HEK293 (cell line): ENCODE data around the gene SKIL.
A peak's percentile ranks its signal among the peaks of the same experiment; 100 is the strongest.

ENCODE experiments used
- CTCF ChIA-PET: fragments of 350-600 bp; formaldehyde crosslinking; extraction: SDS; loops from one replicate; lab custom pipeline; 2021; ENCODE audit warnings: antibody characterized with exemption; lab: Yijun Ruan, JAX
- POLR2A ChIA-PET: fragments of 300-600 bp; formaldehyde crosslinking; extraction: SDS; loops from one replicate; lab custom pipeline; 2020; ENCODE audit warnings: antibody characterized with exemption, inconsistent platforms; lab: Yijun Ruan, JAX
- H3K27ac ChIP-seq: fragments of 200-500 bp; sonication (Bioruptor generic); 2 replicates; pipeline ENCODE4 v1.5.1; 2014; ENCODE audit warnings: low read depth, low read length, control low read depth, inconsistent platforms; ENCODE audit errors: extremely low read depth
- H3K36me3 ChIP-seq, 2 experiments: fragments of 200-500 bp in 1 of 2; sonication (Bioruptor generic) in 1 of 2; 1 replicate in 1 of 2; 2 replicates in 1 of 2; pipeline ENCODE4 v1.5.1; 2014 to 2017; ENCODE audit warnings: inconsistent platforms in 2 of 2, low read length in 2 of 2; ENCODE audit not compliant: control insufficient read depth in 2 of 2, insufficient read depth in 1 of 2
- H3K4me1 ChIP-seq: fragments of 200-500 bp; sonication (Bioruptor generic); 2 replicates; pipeline ENCODE4 v1.5.1; 2014; ENCODE audit warnings: mild to moderate bottlenecking, low read length, inconsistent platforms; ENCODE audit not compliant: control insufficient read depth, insufficient read depth
- H3K4me3 ChIP-seq: 2 replicates; pipeline ENCODE4 v1.5.1; 2011; ENCODE audit warnings: low read depth, mild to moderate bottlenecking, control low read depth, low read length, moderate library complexity
- H3K9me3 ChIP-seq: fragments of 200-500 bp; sonication (Bioruptor generic); 2 replicates; pipeline ENCODE4 v1.5.1; 2014; ENCODE audit warnings: low read depth, low read length, inconsistent platforms; ENCODE audit not compliant: control insufficient read depth, insufficient read depth
- BCL11A ChIP-seq: fragments of 450-650 bp; formaldehyde crosslinking; IDR thresholded peaks from 2 replicates; pipeline ENCODE4 v1.5.1; 2016; ENCODE audit warnings: low read depth, missing biosample characterization, missing genetic modification characterization
- ELK4 ChIP-seq: IDR thresholded peaks from 2 replicates; pipeline ENCODE4 v1.6.1; 2011; ENCODE audit warnings: mild to moderate bottlenecking, low read depth, low read length, borderline replicate concordance
- GLI4 ChIP-seq: fragments of 450-650 bp; formaldehyde crosslinking; IDR thresholded peaks from 2 replicates; pipeline ENCODE4 v1.5.1; 2016; ENCODE audit warnings: missing biosample characterization, missing genetic modification characterization
- KLF16 ChIP-seq: fragments of 450-650 bp; formaldehyde crosslinking; IDR thresholded peaks from 2 replicates; pipeline ENCODE4 v1.5.1; 2017; ENCODE audit warnings: missing biosample characterization, missing genetic modification characterization
- MYNN ChIP-seq: fragments of 450-650 bp; formaldehyde crosslinking; IDR thresholded peaks from 2 replicates; pipeline ENCODE4 v1.5.1; 2016; ENCODE audit warnings: missing biosample characterization, missing genetic modification characterization, borderline replicate concordance
- PRDM10 ChIP-seq: fragments of 450-650 bp; formaldehyde crosslinking; IDR thresholded peaks from 2 replicates; pipeline ENCODE4 v1.5.1; 2016; ENCODE audit warnings: missing biosample characterization, missing genetic modification characterization
- SETDB1 ChIP-seq: IDR thresholded peaks from one replicate; pipeline ENCODE4 v1.6.1; 2017; ENCODE audit warnings: mild to moderate bottlenecking, low read length, moderate library complexity, mixed read lengths; ENCODE audit not compliant: insufficient read length
- SP7 ChIP-seq: fragments of 450-650 bp; formaldehyde crosslinking; IDR thresholded peaks from 2 replicates; pipeline ENCODE4 v1.5.1; 2016; ENCODE audit warnings: missing biosample characterization, missing genetic modification characterization
- TRIM28 ChIP-seq: IDR thresholded peaks from 2 replicates; pipeline ENCODE4 v1.6.1; 2011; ENCODE audit warnings: low read length, control low read depth, borderline replicate concordance
- ZBTB10 ChIP-seq: fragments of 450-650 bp; formaldehyde crosslinking; IDR thresholded peaks from 2 replicates; pipeline ENCODE4 v1.5.1; 2016; ENCODE audit warnings: missing biosample characterization, missing genetic modification characterization
- ZBTB48 ChIP-seq: fragments of 450-650 bp; formaldehyde crosslinking; IDR thresholded peaks from 2 replicates; pipeline ENCODE4 v1.5.1; 2016; ENCODE audit warnings: missing biosample characterization, missing genetic modification characterization
- ZBTB7A ChIP-seq: fragments of 450-650 bp; formaldehyde crosslinking; IDR thresholded peaks from 2 replicates; pipeline ENCODE4 v1.5.1; 2016; ENCODE audit warnings: low read depth, missing biosample characterization, missing genetic modification characterization
- ZNF157 ChIP-seq: fragments of 450-650 bp; formaldehyde crosslinking; IDR thresholded peaks from 2 replicates; pipeline ENCODE4 v1.5.1; 2016; ENCODE audit warnings: missing biosample characterization, missing genetic modification characterization
- ZNF16 ChIP-seq: fragments of 450-650 bp; formaldehyde crosslinking; IDR thresholded peaks from 2 replicates; pipeline ENCODE4 v1.5.1; 2016; ENCODE audit warnings: low read depth, missing biosample characterization, missing genetic modification characterization
- ZNF184 ChIP-seq: fragments of 450-650 bp; IDR thresholded peaks from 2 replicates; pipeline ENCODE4 v1.5.1; 2018; ENCODE audit warnings: missing biosample characterization, mild to moderate bottlenecking, missing genetic modification characterization
- ZNF19 ChIP-seq: fragments of 450-650 bp; formaldehyde crosslinking; IDR thresholded peaks from 2 replicates; pipeline ENCODE4; 2016; ENCODE audit warnings: missing biosample characterization, missing genetic modification characterization, low read depth
- ZNF211 ChIP-seq: fragments of 450-650 bp; formaldehyde crosslinking; IDR thresholded peaks from 2 replicates; pipeline ENCODE4 v1.5.1; 2016; ENCODE audit warnings: low read depth, missing biosample characterization, missing genetic modification characterization
- ZNF239 ChIP-seq: fragments of 450-650 bp; formaldehyde crosslinking; IDR thresholded peaks from 2 replicates; pipeline ENCODE4 v1.5.1; 2016; ENCODE audit warnings: missing biosample characterization, missing genetic modification characterization
- ZNF24 ChIP-seq: fragments of 450-650 bp; formaldehyde crosslinking; IDR thresholded peaks from 2 replicates; pipeline ENCODE4 v1.5.1; 2016; ENCODE audit warnings: missing biosample characterization, missing genetic modification characterization
- ZNF529 ChIP-seq: fragments of 450-650 bp; formaldehyde crosslinking; IDR thresholded peaks from 2 replicates; pipeline ENCODE4 v1.5.1; 2017; ENCODE audit warnings: missing genetic modification characterization, missing biosample characterization; ENCODE audit not compliant: insufficient replicate concordance
- ZNF624 ChIP-seq: fragments of 450-650 bp; formaldehyde crosslinking; IDR thresholded peaks from 2 replicates; pipeline ENCODE4 v1.5.1; 2017; ENCODE audit warnings: missing biosample characterization, missing genetic modification characterization
- ZNF664 ChIP-seq: fragments of 450-650 bp; formaldehyde crosslinking; IDR thresholded peaks from 2 replicates; pipeline ENCODE4 v1.5.1; 2016; ENCODE audit warnings: missing biosample characterization, missing genetic modification characterization
- ZNF747 ChIP-seq: fragments of 450-650 bp; formaldehyde crosslinking; IDR thresholded peaks from 2 replicates; pipeline ENCODE4 v1.5.1; 2016; ENCODE audit warnings: missing biosample characterization, missing genetic modification characterization
- ZSCAN5A ChIP-seq: fragments of 450-650 bp; formaldehyde crosslinking; IDR thresholded peaks from 2 replicates; pipeline ENCODE4 v1.5.1; 2016; ENCODE audit warnings: missing biosample characterization, missing genetic modification characterization
- ZXDB ChIP-seq: fragments of 450-650 bp; formaldehyde crosslinking; IDR thresholded peaks from 2 replicates; pipeline ENCODE4 v1.5.1; 2016; ENCODE audit warnings: missing biosample characterization, missing genetic modification characterization

The SKIL gene

GRCh38 chr3:170323331-170323730, 34.2 kb upstream of the SKIL start (continued):
- TF ChIP-seq ZNF24 (tag by site-specific recombination) (no peak), ZXDB (no peak), ZNF19 (no peak), ZBTB10 (tag by site-specific recombination) (no peak), PRDM10 (tag by site-specific recombination) (no peak)

- TF ChIP-seq ZNF239 (no peak), ZNF664 (tag by site-specific recombination) (no peak), ZNF16 (tag by site-specific recombination) (no peak), ZBTB7A (tag by site-specific recombination) (no peak), ELK4 (no peak), KLF16 (tag by site-specific recombination) (no peak), GLI4 (tag by site-specific recombination) (no peak), ZNF624 (tag by site-specific recombination) (no peak), MYNN (tag by site-specific recombination) (no peak), ZBTB48 (tag by site-specific recombination) (no peak)
- ChIA-PET CTCF (interaction anchor here (0.6 kb wide), 1 partner anchor 34 kb away, joined by 3 read pairs; no protein-coding TSS in a partner anchor), POLR2A (interaction anchor here (1.4 kb wide), 1 partner anchor 31 kb away, joined by 9 read pairs; no protein-coding TSS in a partner anchor)
Observed at GRCh38 chr3:170324962-170325361, 32.6 kb upstream of the SKIL start.

GRCh38 chr3:170327040-170327808, 30.3 kb upstream of the SKIL start:
- TF ChIP-seq BCL11A (tag by site-specific recombination), result no peak
- TF ChIP-seq ZSCAN5A (tag by site-specific recombination), result no peak
- TF ChIP-seq ZNF184 (tag by site-specific recombination), result no peak
- no peak for TF ChIP-seq ZNF211
- no peak for TF ChIP-seq SP7 (tag by site-specific recombination)
- no peak for TF ChIP-seq ZNF157
- TF ChIP-seq TRIM28, result peak; percentile 80; the same call in 1 of the 2 replicates
- no peak for TF ChIP-seq ZNF747 (tag by site-specific recombination)
- peak; percentile 48 for TF ChIP-seq SETDB1
- TF ChIP-seq ZNF529 (tag by site-specific recombination), result peak; percentile 30
- no peaks in the 10 kb centered on the region for H3K4me1 ChIP-seq
- ChIA-PET POLR2A (no interaction called here), CTCF (interaction anchor here (0.6 kb wide), 1 partner anchor 161 kb away, joined by 3 read pairs; no protein-coding TSS in a partner anchor)
- H3K36me3 ChIP-seq, result no peaks in the 10 kb centered on the region
- H3K4me3 ChIP-seq, result no peak overlapping the region
- no peaks in the 10 kb centered on the region for H3K9me3 ChIP-seq
- H3K27ac ChIP-seq, result no peak overlapping the region

More at GRCh38 chr3:170324962-170325361, 32.6 kb upstream of the SKIL start:
- Histone ChIP-seq H3K36me3 (no peaks in the 10 kb centered on the region), H3K9me3 (no peaks in the 10 kb centered on the region), H3K4me3 (no peak overlapping the region), H3K4me1 (no peaks in the 10 kb centered on the region), H3K27ac (no peak overlapping the region)
